ENCODE data around the gene KAT8. TPM values are rescaled to one million over a fixed set of nuclear protein-coding genes. Genes with fewer than 3 reads are reported as not detected.
A peak's percentile ranks its signal among the peaks of the same experiment; 100 is the strongest.

The KAT8 gene
- total RNA-seq, 1 donor: 31.8 TPM

DNA sequence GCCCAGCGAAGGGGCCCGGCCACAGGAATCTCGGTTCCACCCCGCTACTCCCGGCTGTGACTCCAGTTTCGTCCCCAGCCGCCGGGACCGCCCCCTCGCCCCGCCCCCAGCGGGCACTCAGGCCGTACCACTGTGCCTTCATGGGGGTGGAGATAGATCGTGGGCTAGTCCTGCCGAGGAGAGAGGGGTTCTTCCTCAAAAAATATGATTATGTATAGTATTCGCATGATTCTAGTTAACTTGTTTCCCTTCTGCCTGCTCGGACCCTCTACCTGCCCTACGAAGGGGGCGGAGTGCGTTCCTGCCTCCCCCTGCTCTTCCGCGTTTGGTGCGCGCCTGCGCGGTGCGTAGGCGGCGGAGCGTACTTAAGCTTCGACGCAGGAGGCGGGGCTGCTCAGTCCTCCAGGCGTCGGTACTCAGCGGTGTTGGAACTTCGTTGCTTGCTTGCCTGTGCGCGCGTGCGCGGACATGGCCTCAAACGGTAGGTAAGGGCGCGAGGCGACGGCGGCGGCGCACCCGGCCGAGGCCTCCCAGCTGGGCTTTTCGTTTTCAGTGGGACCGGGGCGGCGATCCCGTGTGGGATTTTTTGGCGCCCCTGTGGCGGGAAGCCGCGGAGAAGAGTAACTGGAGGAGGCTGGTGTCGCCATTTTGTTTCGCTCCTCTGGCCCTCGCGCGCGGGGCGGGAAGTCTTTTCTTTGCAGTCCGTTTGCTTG is 62.4 kb downstream of the KAT8 start, which contains the start of gene FUS:
Gene FUS, plus strand, starts transcription at position 393 of the 713 bp plus-strand sequence. Its CDS starts 76 bp downstream, at position 469.
- DNase-seq (ENCODE audit: insufficient read length, low spot score, missing footprints): peak; percentile 98
- peaks cover 56% of the 10 kb centered on the region for H3K79me2 ChIP-seq (ENCODE audit: insufficient read depth, low read length)
- TF ChIP-seq, protein P1, sequence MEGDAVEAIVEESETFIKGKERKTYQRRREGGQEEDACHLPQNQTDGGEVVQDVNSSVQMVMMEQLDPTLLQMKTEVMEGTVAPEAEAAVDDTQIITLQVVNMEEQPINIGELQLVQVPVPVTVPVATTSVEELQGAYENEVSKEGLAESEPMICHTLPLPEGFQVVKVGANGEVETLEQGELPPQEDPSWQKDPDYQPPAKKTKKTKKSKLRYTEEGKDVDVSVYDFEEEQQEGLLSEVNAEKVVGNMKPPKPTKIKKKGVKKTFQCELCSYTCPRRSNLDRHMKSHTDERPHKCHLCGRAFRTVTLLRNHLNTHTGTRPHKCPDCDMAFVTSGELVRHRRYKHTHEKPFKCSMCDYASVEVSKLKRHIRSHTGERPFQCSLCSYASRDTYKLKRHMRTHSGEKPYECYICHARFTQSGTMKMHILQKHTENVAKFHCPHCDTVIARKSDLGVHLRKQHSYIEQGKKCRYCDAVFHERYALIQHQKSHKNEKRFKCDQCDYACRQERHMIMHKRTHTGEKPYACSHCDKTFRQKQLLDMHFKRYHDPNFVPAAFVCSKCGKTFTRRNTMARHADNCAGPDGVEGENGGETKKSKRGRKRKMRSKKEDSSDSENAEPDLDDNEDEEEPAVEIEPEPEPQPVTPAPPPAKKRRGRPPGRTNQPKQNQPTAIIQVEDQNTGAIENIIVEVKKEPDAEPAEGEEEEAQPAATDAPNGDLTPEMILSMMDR (IDR thresholded peaks at IDR 0.05; ENCODE audit: extremely low read depth, low read depth, low read length): no peak

More for the DNA sequence above, 62.4 kb downstream of the KAT8 start, which contains the start of gene FUS:
- peak within 1 kb of the TSS; percentile 99 for H3K4me3 ChIP-seq (ENCODE audit: insufficient read depth, low read length)
- peak within 1 kb of the TSS; percentile 100 for H2AFZ ChIP-seq (ENCODE audit: low read length)
- H3K27ac ChIP-seq (ENCODE audit: low read depth, low read length): peak within 1 kb of the TSS; percentile 100
- H3K4me1 ChIP-seq (ENCODE audit: insufficient read depth, low read length): peaks cover 35% of the 10 kb centered on the region
- peaks cover 29% of the 10 kb centered on the region for H3K36me3 ChIP-seq (ENCODE audit: insufficient read depth, low read length)
- H3K9me3 ChIP-seq (ENCODE audit: low read depth, low read length): no peaks in the 10 kb centered on the region
- H3K27me3 ChIP-seq (ENCODE audit: insufficient read depth, low read length): no peaks in the 10 kb centered on the region
- H4K20me1 ChIP-seq (ENCODE audit: insufficient read depth, low read length): peaks cover 34% of the 10 kb centered on the region
- peak within 1 kb of the TSS; percentile 97 for H3K4me2 ChIP-seq (ENCODE audit: insufficient read depth, low read length)

Small RNA genes lying within 50 kb of the gene (small RNA-seq; reads per million reads assigned to genes)
- gene AC009088.4: not detected
- gene NDUFA3P6: not detected

Other genes with a start within 250 kb of the KAT8 start
- 33.3 and 36.2 TPM in 2 replicates for gene BCL7C, start 223.6 kb upstream of the KAT8 start, total RNA-seq
- gene CTF1, start 221.1 kb upstream of the KAT8 start, total RNA-seq: 2.9 and 3.3 TPM in 2 replicates
- 12.7 and 14.5 TPM in 2 replicates for gene FBXL19, start 194.1 kb upstream of the KAT8 start, total RNA-seq
- 63.3 and 66.0 TPM in 2 replicates for gene ORAI3, start 168.6 kb upstream of the KAT8 start, total RNA-seq
- gene SETD1A, start 159.9 kb upstream of the KAT8 start, total RNA-seq: 2.2 and 2.9 TPM in 2 replicates
- gene HSD3B7, start 132.5 kb upstream of the KAT8 start, total RNA-seq: 45.6 and 47.7 TPM in 2 replicates
- 0.72 and 2.9 TPM in 2 replicates for gene STX1B, start 107.0 kb upstream of the KAT8 start, total RNA-seq
- 26.8 and 30.6 TPM in 2 replicates for gene STX4, start 84.1 kb upstream of the KAT8 start, total RNA-seq
- gene ZNF668, start 43.4 kb upstream of the KAT8 start, total RNA-seq: 14.4 and 14.5 TPM in 2 replicates
- 15.6 and 18.5 TPM in 2 replicates for gene ZNF646, start 43.2 kb upstream of the KAT8 start, total RNA-seq
- gene PRSS53, start 28.7 kb upstream of the KAT8 start, total RNA-seq: 2.7 and 2.9 TPM in 2 replicates
- gene VKORC1, start 22.9 kb upstream of the KAT8 start, total RNA-seq: 132 and 147 TPM in 2 replicates
- gene BCKDK, start 9.3 kb upstream of the KAT8 start, total RNA-seq: 25.9 and 30.0 TPM in 2 replicates
- not detected in 2 replicates for gene PRSS8, start 18.1 kb downstream of the KAT8 start, total RNA-seq
- 0.29 TPM in 1 of 2 replicates, not detected in the other for gene PRSS36, start 32.4 kb downstream of the KAT8 start, total RNA-seq
- 24.2 and 30.4 TPM in 2 replicates for gene FUS, start 62.5 kb downstream of the KAT8 start, total RNA-seq
- gene PYCARD, start 85.1 kb downstream of the KAT8 start, total RNA-seq: 53.9 and 61.5 TPM in 2 replicates
- not detected in 2 replicates for gene TRIM72, start 96.5 kb downstream of the KAT8 start, total RNA-seq
- gene PYDC1, start 99.5 kb downstream of the KAT8 start, total RNA-seq: not detected in 2 replicates
- gene ITGAM, start 142.3 kb downstream of the KAT8 start, total RNA-seq: 0.36 TPM in 1 of 2 replicates, not detected in the other
- under 0.01 and 0.36 TPM in 2 replicates for gene ITGAX, start 237.5 kb downstream of the KAT8 start, total RNA-seq

All from osteoblast (primary cell).